AG10803 (cell line): ENCODE measurements around the gene SUCLG1.

ENCODE experiments used
- DNase-seq: peaks from one replicate; pipeline ENCODE4 v3.0.0; 2010; ENCODE audit warnings: low read depth
- H3K4me3 ChIP-seq: 2 replicates; pipeline ENCODE4 v1.5.1; 2011; ENCODE audit warnings: mild to moderate bottlenecking, low read length, control low read depth
- TF ChIP-seq, protein P1 (sequence below): conservative IDR thresholded peaks from 2 replicates; pipeline ENCODE4 v1.5.1; 2011; ENCODE audit warnings: mild to moderate bottlenecking, low read length, control low read depth, inconsistent platforms

SUCLG1 gene

DNA sequence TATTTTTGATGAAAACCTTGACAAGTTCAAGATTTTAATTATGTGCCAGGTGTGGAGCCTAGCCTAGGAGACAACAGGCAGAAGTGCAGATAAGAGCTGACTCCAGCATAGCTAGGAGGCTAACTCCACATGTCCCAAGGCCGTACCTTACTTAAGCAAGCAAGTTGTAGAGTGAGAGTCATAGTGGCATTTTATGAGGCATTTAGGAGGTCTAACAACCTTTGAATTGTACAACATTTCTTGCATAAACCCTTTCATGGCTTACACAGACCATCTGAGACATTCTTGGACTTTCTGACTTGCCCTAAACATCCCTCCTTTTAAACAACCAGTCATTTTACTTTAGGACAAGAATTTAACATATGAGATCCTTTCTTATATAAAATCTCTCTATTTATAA, 8.3 kb upstream of the SUCLG1 start:
- H3K4me3 ChIP-seq: no peak overlapping the region
- TF ChIP-seq, protein P1, sequence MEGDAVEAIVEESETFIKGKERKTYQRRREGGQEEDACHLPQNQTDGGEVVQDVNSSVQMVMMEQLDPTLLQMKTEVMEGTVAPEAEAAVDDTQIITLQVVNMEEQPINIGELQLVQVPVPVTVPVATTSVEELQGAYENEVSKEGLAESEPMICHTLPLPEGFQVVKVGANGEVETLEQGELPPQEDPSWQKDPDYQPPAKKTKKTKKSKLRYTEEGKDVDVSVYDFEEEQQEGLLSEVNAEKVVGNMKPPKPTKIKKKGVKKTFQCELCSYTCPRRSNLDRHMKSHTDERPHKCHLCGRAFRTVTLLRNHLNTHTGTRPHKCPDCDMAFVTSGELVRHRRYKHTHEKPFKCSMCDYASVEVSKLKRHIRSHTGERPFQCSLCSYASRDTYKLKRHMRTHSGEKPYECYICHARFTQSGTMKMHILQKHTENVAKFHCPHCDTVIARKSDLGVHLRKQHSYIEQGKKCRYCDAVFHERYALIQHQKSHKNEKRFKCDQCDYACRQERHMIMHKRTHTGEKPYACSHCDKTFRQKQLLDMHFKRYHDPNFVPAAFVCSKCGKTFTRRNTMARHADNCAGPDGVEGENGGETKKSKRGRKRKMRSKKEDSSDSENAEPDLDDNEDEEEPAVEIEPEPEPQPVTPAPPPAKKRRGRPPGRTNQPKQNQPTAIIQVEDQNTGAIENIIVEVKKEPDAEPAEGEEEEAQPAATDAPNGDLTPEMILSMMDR: no peak
- no peak for DNase-seq

DNA sequence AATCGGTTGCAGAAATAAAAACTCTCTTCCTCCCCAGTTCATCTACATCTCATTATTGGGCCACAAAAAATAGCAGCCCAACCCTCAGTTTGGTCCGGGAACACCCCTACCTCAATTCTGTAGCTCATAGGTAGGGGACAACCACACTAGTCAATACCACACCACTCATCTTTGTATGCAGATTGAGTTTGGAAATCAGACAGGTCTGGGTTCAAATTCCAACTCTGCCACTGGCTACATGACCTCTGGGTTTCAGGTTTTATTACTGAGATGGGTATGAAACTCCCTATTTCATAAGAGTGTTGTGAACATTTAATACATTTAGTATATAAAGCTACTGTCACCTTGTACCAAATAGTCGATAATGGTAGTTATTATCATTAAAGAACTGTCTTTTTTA, 2.2 kb upstream of the SUCLG1 start:
- TF ChIP-seq, protein P1: no peak
- no peak for DNase-seq

DNA sequence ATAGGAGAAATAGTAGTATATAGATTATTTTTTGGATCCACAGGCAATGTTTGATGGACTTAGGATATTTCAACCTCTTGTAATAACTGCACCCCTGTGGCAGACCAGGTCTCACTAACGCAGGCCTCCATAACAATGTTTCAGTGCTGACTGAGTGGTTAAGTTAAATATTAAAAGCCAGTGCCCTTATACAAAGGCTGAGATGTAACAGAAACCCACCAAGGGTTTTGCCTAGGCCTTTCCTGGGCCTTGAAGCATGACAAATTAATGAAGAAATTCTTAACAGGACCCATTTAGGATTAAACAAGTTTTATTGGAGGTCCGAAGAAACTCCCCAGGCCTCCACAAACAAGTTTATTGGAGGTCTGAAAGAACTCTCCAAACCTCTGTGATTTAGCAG, 1.6 kb upstream of the SUCLG1 start:
- TF ChIP-seq, protein P1: no peak
- H3K4me3 ChIP-seq: no peak overlapping the region
- no peak for DNase-seq

More for the DNA sequence above, 2.2 kb upstream of the SUCLG1 start:
- no peak overlapping the region for H3K4me3 ChIP-seq

DNA sequence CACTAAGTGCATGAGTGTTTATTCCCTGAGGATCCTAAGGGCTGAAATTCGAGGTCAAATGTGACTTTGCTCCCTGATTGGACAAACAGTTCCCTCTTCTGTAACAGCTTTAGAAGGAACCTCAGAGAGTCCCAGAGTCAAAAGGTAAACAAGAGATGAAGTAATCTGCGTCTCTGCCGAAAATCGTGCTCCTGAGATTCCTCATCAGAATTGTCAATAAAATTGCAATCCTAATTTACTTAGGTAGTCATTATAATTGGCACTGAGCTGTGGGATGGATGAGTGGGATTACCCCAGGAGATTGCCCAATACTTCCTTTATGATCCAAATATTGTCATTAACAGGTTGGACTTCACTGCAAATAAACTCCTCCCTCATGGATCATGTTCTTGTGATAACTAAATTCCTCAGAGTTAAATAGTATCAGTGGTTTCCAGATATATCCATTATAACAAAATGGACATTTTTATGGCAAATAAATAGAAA, 907 bp upstream of the SUCLG1 start:
- TF ChIP-seq, protein P1: no peak
- H3K4me3 ChIP-seq: peak overlapping the region; percentile 91
- DNase-seq: no peak

DNA sequence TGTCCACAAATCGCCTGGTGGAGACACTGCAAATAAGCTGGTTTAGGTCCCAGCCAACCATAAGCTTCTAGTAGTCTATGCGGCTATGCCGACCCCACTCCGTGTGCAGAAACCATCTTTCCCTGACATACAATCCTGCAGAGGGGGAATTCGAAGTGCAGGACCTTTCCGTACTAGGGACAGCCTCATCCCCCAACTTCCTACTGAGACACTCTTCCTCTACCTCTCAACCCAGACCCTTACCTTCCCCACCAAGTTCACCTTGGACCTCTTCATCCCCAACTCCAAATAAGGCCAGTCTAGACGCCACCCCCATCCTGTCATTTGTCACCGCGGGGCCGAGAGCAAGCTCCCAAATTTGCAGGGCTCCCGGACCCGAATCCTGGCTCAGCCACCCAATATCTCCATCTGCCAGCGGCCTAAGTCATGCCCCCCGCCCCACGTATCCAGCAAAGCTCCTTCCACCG, 496 bp downstream of the SUCLG1 start:
- H3K4me3 ChIP-seq: peak overlapping the region; percentile 91
- peak; percentile 16 for DNase-seq
- TF ChIP-seq, protein P1: peak; percentile 10; the same call in 1 of the 2 replicates

DNA sequence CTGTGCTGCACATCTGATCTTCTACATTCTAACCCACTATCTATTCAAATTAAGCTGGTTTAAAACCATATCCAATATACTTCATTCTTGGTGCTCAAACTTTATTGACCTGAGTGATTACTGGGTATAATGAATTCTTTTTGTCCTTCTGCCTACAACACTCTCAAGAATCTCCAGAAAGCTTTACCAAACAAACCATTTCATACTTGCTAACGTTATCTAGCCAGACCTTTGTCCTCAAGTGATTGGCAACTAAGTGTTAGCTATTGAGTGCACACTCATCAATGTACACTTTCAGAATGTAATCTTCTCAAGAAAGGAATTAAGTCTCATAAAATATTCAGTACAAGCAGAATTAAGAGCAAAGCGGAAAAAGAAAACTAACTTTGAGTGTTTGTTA, 1.4 kb downstream of the SUCLG1 start:
- TF ChIP-seq, protein P1: no peak
- no peak for DNase-seq
- peak overlapping the region; percentile 91 for H3K4me3 ChIP-seq

DNA sequence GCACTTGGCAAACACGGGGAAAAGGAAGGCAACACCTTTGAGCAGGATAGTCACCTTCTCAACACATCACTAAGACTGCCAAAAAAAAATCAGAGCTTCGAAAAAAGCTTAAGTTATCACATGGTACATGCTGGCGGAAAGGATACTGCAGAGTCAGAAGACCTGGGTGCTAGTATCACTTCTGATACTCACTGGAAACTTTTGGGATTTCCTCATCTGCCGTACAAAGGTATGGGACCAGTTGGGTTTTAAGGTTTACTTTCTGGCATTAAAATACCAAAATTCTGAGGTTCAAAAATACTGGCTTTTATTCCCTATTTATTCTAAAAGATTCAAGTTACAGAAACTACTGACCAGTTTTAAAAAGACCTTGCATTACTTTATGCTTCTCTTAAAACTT, 2.9 kb downstream of the SUCLG1 start:
- H3K4me3 ChIP-seq: no peak overlapping the region
- TF ChIP-seq, protein P1: no peak
- no peak for DNase-seq
